ENCODE data around the gene MYH14. TPM values are rescaled to one million over a fixed set of nuclear protein-coding genes. Genes with fewer than 3 reads are reported as not detected.

MYH14 gene
- total and polyA plus RNA-seq, 9 of the 15 experiments (the other 6 are each of a cell fraction or from before 2014, with no cell fraction given), result 0.04 to 0.86 (median 0.19) TPM; not detected in 2

DNA sequence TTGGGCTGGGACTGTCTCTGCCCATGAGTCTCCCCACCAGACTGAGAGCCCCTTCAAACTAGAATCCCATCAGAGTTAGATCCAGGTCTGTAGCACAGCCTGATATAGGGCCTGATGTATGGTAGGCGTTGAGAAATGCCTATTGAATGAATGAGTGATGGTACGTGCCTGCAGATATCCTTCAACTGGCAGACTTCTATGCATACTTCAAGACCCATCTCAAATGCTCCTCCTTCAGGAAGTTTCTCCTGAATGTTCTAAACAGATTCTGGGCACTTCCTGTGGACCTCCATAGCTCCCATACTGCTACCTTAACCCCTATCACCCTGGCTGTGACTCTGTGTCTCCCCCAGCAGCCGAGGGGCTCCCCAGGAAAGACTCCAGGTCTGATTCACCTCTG lies 77.6 kb downstream of the MYH14 start:
- in situ Hi-C loops (cut with MboI), result no loop called here
- H2AFZ ChIP-seq (ENCODE audit: low read depth, low read length), result no peak overlapping the region
- no TSS peak for BruUV-seq (replicated peaks)
- no peaks in the 10 kb centered on the region for H3K79me2 ChIP-seq (ENCODE audit: control insufficient read depth, insufficient read depth, low read length)
- H3K36me3 ChIP-seq (ENCODE audit: control insufficient read depth, insufficient read depth, low read length), result no peaks in the 10 kb centered on the region
- peaks cover 8 to 29% of the 10 kb centered on the region in 2 experiments; a peak in 4 of 5 replicates for H3K27me3 ChIP-seq (ENCODE audit: control insufficient read depth in 2 of 2, insufficient read depth in 2 of 2, low read length in 2 of 2)
- FAIRE-seq (no peak), DNase-seq (ENCODE audit: extremely low read depth in 1 of 4, low spot score in 3 of 4) (no peak), ATAC-seq (no peak)
- intact Hi-C loops (cut with micrococcal nuclease), result no loop called here
- ChIA-PET CTCF (ENCODE audit: low intra/inter-chr PET ratio) (no interaction called here), POLR2A (interaction anchor here (1.0 kb wide), 1 partner anchor 10 kb away, joined by 3 read pairs; no protein-coding TSS in a partner anchor)
- H3K9me3 ChIP-seq (replicated peaks; ENCODE audit: control insufficient read depth, insufficient read depth, low read depth, low read length), result no peaks in the 10 kb centered on the region; the same call in 1 of the 2 replicates
- no peak overlapping the region for H3K4me3 ChIP-seq
- no peak overlapping the region for H3K4me2 ChIP-seq (ENCODE audit: insufficient read depth, low read length)
- H3K27ac ChIP-seq (ENCODE audit: extremely low read depth, low read depth, low read length), result no peak overlapping the region
- H4K20me1 ChIP-seq (replicated peaks; ENCODE audit: control insufficient read depth, insufficient read depth, low read length), result no peaks in the 10 kb centered on the region
- H3K9ac ChIP-seq (ENCODE audit: insufficient read depth in 1 of 2, low read depth in 2 of 2, low read length in 2 of 2), result no peak overlapping the region
- no peaks in the 10 kb centered on the region for H3K9me1 ChIP-seq (ENCODE audit: control insufficient read depth, insufficient read depth, low read length)
- 7% methylated on average over 3 of the region's 3 CpGs for WGBS (ENCODE audit: insufficient coverage, low coverage, missing lambda C conversion rate)
- peaks cover 0 to 20% of the 10 kb centered on the region in 2 experiments; a peak in 2 of 5 replicates for H3K4me1 ChIP-seq (replicated peaks in 1 of 2; ENCODE audit: control insufficient read depth in 2 of 2, insufficient read depth in 2 of 2, low read length in 2 of 2)
- TF ChIP-seq, protein P1, sequence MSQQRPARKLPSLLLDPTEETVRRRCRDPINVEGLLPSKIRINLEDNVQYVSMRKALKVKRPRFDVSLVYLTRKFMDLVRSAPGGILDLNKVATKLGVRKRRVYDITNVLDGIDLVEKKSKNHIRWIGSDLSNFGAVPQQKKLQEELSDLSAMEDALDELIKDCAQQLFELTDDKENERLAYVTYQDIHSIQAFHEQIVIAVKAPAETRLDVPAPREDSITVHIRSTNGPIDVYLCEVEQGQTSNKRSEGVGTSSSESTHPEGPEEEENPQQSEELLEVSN (IDR thresholded peaks at IDR 0.05; ENCODE audit: borderline replicate concordance in 1 of 2, extremely low read depth in 1 of 2, insufficient read depth in 1 of 2, insufficient read length in 1 of 2, low read depth in 1 of 2, low read length in 1 of 2, poor library complexity in 1 of 2, severe bottlenecking in 1 of 2), result no peak
- TF ChIP-seq SAFB (IDR thresholded peaks at IDR 0.05; ENCODE audit: borderline replicate concordance, low read depth, low read length) (no peak), THAP12 (CRISPR knock-in tag; IDR thresholded peaks at IDR 0.05) (no peak), ZNF561 (CRISPR knock-in tag; conservative IDR thresholded peaks at IDR 0.05) (no peak), ZNF780A (CRISPR knock-in tag; IDR thresholded peaks at IDR 0.05) (no peak), ZNF699 (CRISPR knock-in tag; IDR thresholded peaks at IDR 0.05; ENCODE audit: insufficient replicate concordance) (no peak), GTF2F1 (IDR thresholded peaks at IDR 0.05; ENCODE audit: low read depth, low read length) (no peak), GABPB1 (CRISPR knock-in tag; IDR thresholded peaks at IDR 0.05) (no peak), TEAD4 (IDR thresholded peaks at IDR 0.05; ENCODE audit: low read length) (no peak), TEAD4 (CRISPR knock-in tag; IDR thresholded peaks at IDR 0.05; ENCODE audit: borderline replicate concordance) (no peak), ZNF274 (IDR thresholded peaks at IDR 0.05; ENCODE audit: borderline replicate concordance, low read depth, low read length) (no peak)
- TF ChIP-seq, protein P2, sequence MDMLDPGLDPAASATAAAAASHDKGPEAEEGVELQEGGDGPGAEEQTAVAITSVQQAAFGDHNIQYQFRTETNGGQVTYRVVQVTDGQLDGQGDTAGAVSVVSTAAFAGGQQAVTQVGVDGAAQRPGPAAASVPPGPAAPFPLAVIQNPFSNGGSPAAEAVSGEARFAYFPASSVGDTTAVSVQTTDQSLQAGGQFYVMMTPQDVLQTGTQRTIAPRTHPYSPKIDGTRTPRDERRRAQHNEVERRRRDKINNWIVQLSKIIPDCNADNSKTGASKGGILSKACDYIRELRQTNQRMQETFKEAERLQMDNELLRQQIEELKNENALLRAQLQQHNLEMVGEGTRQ (CRISPR knock-in tag; IDR thresholded peaks at IDR 0.05), result no peak

All from K562 (cell line).